A673 (cell line): ENCODE data around the gene EHMT1. TPM values are rescaled to one million over a fixed set of nuclear protein-coding genes. Genes with fewer than 3 reads are reported as not detected.

Experiments
- BruUV-seq: library from RNA; stranded (reverse); fragments of 400-500 nt; replicated peaks from 2 replicates; lab custom pipeline; 2021; lab: Mats Ljungman, UMichigan
- CTCF ChIA-PET: fragments of 300-600 bp; sonication (Branson Sonifier 250); formaldehyde crosslinking; loops from one replicate; lab custom pipeline; 2022; ENCODE audit warnings: antibody characterized with exemption; lab: Charles Lee
- POLR2A ChIA-PET: fragments of 300-600 bp; sonication (Branson Sonifier 250); formaldehyde crosslinking; loops from one replicate; lab custom pipeline; 2022; ENCODE audit warnings: antibody characterized with exemption; ENCODE audit not compliant: low non-redundant PET; lab: Charles Lee
- DNase-seq: peaks from one replicate; pipeline ENCODE4 v3.0.0-alpha.2; 2015; ENCODE audit warnings: low spot score
- H3K27ac ChIP-seq: fragments of 200-600 bp; sonication (generic); 2 replicates; pipeline ENCODE4 v1.5.1; 2016; ENCODE audit warnings: mixed run types, low read depth, mild to moderate bottlenecking, mixed read lengths, antibody characterized with exemption, low read length; ENCODE audit not compliant: poor library complexity, severe bottlenecking
- H3K27me3 ChIP-seq: fragments of 200-600 bp; sonication (generic); replicated peaks from 2 replicates; pipeline ENCODE4 v1.6.1; 2017; ENCODE audit warnings: mixed run types, low read depth, mild to moderate bottlenecking, mixed read lengths, antibody characterized with exemption, low read length; ENCODE audit not compliant: insufficient read depth, poor library complexity
- H3K36me3 ChIP-seq: fragments of 200-600 bp; sonication (generic); 2 replicates; pipeline ENCODE4 v1.6.1; 2016; ENCODE audit warnings: mixed run types, mild to moderate bottlenecking, mixed read lengths, antibody characterized with exemption, low read length; ENCODE audit not compliant: insufficient read depth, poor library complexity, severe bottlenecking
- H3K4me1 ChIP-seq: fragments of 200-600 bp; sonication (generic); 2 replicates; pipeline ENCODE4 v1.6.1; 2017; ENCODE audit warnings: mixed run types, mild to moderate bottlenecking, mixed read lengths, antibody characterized with exemption, low read length; ENCODE audit not compliant: insufficient read depth, poor library complexity, severe bottlenecking
- H3K4me3 ChIP-seq: fragments of 200-600 bp; sonication (generic); 2 replicates; pipeline ENCODE4 v1.5.1; 2016; ENCODE audit warnings: low read depth, mixed run types, mild to moderate bottlenecking, mixed read lengths, low read length; ENCODE audit not compliant: poor library complexity, severe bottlenecking
- H3K9me3 ChIP-seq: fragments of 200-600 bp; sonication (generic); 2 replicates; pipeline ENCODE4 v1.6.1; 2016; ENCODE audit warnings: mixed run types, low read depth, mild to moderate bottlenecking, mixed read lengths, antibody characterized with exemption, low read length; ENCODE audit not compliant: poor library complexity, severe bottlenecking
- EZH2 ChIP-seq: fragments of 200-600 bp; sonication (generic); IDR thresholded peaks from 2 replicates; pipeline ENCODE4 v1.6.1; 2017; ENCODE audit warnings: borderline replicate concordance, low read depth, mild to moderate bottlenecking, mixed read lengths, antibody characterized with exemption, low read length; ENCODE audit not compliant: poor library complexity, severe bottlenecking
- intact Hi-C: fragments of 100-400 bp; cut with micrococcal nuclease; formaldehyde crosslinking; loops from one replicate; pipeline ENCODE4 v1.10.0; 2022; ENCODE audit not compliant: unreplicated experiment
- total RNA-seq: library from RNA; stranded (reverse); gene quantifications from 2 replicates; pipeline ENCODE4 v1.2.3, GENCODE V29; 2021
- TF ChIP-seq, protein P1 (sequence below): fragments of 300-800, 200-600 bp; sonication (generic); conservative IDR thresholded peaks from 2 replicates; pipeline ENCODE4 v1.5.1; 2017; ENCODE audit warnings: low read depth, mild to moderate bottlenecking, antibody characterized with exemption, low read length, moderate library complexity, mixed read lengths

Gene EHMT1
- total RNA-seq, 1 experiment from 2014 or later = 115 TPM

DNA sequence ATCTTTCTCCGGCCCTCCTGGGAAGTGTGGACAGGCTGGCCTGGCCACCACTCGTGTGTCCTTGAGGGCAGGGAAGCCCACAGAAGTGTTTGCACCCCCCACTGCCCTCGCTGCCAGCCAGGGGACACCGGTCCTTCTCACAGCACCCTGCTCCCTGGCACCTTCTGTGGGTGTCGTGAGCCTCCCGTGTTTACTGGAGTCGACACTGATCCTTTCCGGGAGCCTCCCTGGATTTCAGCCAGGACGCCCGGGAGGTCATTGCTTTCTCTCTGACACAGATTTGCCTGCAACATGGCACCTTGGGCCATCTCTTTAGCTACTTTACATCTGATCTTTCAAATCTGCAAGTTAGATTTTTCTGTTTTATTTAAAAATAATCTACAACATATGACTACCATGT, 138.3 kb downstream of the EHMT1 start:
- BruUV-seq = no TSS peak
- H3K27me3 ChIP-seq = no peaks in the 10 kb centered on the region
- H3K36me3 ChIP-seq = peaks cover 35% of the 10 kb centered on the region
- ChIA-PET CTCF (no interaction called here), POLR2A (no interaction called here)
- peaks cover 3% of the 10 kb centered on the region for H3K4me1 ChIP-seq
- intact Hi-C loops = no loop called here
- no peak overlapping the region for H3K4me3 ChIP-seq
- no peak overlapping the region for H3K27ac ChIP-seq
- no peak for DNase-seq
- peaks cover 4% of the 10 kb centered on the region for H3K9me3 ChIP-seq
- no peak for TF ChIP-seq EZH2
- TF ChIP-seq, protein P1, sequence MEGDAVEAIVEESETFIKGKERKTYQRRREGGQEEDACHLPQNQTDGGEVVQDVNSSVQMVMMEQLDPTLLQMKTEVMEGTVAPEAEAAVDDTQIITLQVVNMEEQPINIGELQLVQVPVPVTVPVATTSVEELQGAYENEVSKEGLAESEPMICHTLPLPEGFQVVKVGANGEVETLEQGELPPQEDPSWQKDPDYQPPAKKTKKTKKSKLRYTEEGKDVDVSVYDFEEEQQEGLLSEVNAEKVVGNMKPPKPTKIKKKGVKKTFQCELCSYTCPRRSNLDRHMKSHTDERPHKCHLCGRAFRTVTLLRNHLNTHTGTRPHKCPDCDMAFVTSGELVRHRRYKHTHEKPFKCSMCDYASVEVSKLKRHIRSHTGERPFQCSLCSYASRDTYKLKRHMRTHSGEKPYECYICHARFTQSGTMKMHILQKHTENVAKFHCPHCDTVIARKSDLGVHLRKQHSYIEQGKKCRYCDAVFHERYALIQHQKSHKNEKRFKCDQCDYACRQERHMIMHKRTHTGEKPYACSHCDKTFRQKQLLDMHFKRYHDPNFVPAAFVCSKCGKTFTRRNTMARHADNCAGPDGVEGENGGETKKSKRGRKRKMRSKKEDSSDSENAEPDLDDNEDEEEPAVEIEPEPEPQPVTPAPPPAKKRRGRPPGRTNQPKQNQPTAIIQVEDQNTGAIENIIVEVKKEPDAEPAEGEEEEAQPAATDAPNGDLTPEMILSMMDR = no peak

DNA sequence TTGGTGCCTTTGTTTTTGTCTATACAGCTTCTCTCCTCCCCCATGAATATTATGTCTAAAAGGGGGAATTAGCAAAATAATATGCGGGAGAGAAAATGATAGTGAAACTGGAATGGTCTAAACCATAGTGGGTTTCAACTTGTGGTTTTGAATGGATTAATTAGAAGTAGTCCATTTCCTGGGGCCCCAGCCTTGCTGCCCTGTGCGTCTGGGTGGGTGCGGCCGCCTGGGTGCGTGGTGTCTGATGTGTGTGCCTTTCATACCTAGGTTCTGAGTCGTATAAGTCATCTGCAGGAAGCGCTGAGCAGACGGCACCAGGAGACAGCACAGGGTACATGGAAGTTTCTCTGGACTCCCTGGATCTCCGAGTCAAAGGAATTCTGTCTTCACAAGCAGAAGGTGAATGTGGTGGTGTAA, 138.8 kb downstream of the EHMT1 start:
- no peak for DNase-seq
- no TSS peak for BruUV-seq
- no peak overlapping the region for H3K27ac ChIP-seq
- no peaks in the 10 kb centered on the region for H3K27me3 ChIP-seq
- H3K4me3 ChIP-seq = no peak overlapping the region
- H3K9me3 ChIP-seq = peaks cover 4% of the 10 kb centered on the region
- H3K36me3 ChIP-seq = peaks cover 35% of the 10 kb centered on the region
- TF ChIP-seq, protein P1 = no peak
- TF ChIP-seq EZH2 = no peak
- intact Hi-C loops = no loop called here
- POLR2A ChIA-PET = no interaction called here
- H3K4me1 ChIP-seq = peaks cover 3% of the 10 kb centered on the region
- CTCF ChIA-PET = no interaction called here

DNA sequence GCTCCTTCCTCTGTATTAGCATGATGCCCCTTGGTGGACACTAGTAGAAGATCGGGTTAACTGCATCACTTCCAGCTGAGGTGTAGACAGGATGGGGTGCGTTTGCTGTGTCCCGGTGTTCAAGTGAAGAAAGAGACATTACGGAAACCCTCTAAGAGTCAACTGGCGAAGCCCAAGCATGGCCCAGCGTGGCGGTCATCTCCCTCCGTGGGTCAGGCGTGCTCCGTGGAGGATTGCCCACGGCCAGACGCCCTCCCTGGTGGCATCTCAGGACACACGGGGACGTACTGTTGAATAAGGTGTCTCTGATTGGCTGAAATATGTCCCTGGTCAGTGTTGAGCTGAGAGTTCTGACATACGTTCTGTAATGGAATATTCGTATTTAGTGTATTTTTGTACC, 139.3 kb downstream of the EHMT1 start:
- POLR2A ChIA-PET = no interaction called here
- Histone ChIP-seq H3K9me3 (peaks cover 4% of the 10 kb centered on the region), H3K36me3 (peaks cover 35% of the 10 kb centered on the region), H3K27ac (no peak overlapping the region), H3K27me3 (no peaks in the 10 kb centered on the region), H3K4me3 (no peak overlapping the region), H3K4me1 (peaks cover 3% of the 10 kb centered on the region)
- BruUV-seq = no TSS peak
- CTCF ChIA-PET = no interaction called here
- DNase-seq = no peak
- intact Hi-C loops = no loop called here
- TF ChIP-seq EZH2 = no peak
- TF ChIP-seq, protein P1 = no peak
